ENCODE data around the gene RABEP2. TPM values are rescaled to one million over a fixed set of nuclear protein-coding genes. Genes with fewer than 3 reads are reported as not detected.

RABEP2 gene
- total RNA-seq, 1 donor from 2014 or later = 23.3 TPM

- peaks cover 5% of the 10 kb centered on the region for H3K27me3 Mint-ChIP-seq
- no peak for DNase-seq (ENCODE audit: extremely low spot score, unreplicated experiment)
- H3K9me3 Mint-ChIP-seq = no peaks in the 10 kb centered on the region
- no peak overlapping the region for H3K4me3 Mint-ChIP-seq
- peaks cover 10% of the 10 kb centered on the region for H3K4me1 Mint-ChIP-seq (ENCODE audit: unreplicated experiment)
- no peak for TF ChIP-seq CTCF (conservative IDR thresholded peaks at IDR 0.05)
- H3K27ac Mint-ChIP-seq = no peak overlapping the region
- H3K36me3 Mint-ChIP-seq = no peaks in the 10 kb centered on the region
Observed at GRCh38 chr16:28876019-28876659, 48.9 kb downstream of the RABEP2 start.

GRCh38 chr16:28875134-28876018 lies 49.7 kb downstream of the RABEP2 start:
- H3K4me1 Mint-ChIP-seq (ENCODE audit: unreplicated experiment) = peaks cover 4% of the 10 kb centered on the region
- TF ChIP-seq CTCF (conservative IDR thresholded peaks at IDR 0.05) = no peak
- no peaks in the 10 kb centered on the region for H3K9me3 Mint-ChIP-seq
- no peak for DNase-seq (ENCODE audit: extremely low spot score, unreplicated experiment)
- H3K27ac Mint-ChIP-seq = no peak overlapping the region
- no peaks in the 10 kb centered on the region for H3K27me3 Mint-ChIP-seq
- H3K4me3 Mint-ChIP-seq = no peak overlapping the region
- peaks cover under 1% of the 10 kb centered on the region for H3K36me3 Mint-ChIP-seq

GRCh38 chr16:28874406-28874805 lies 50.6 kb downstream of the RABEP2 start:
- H3K4me1 Mint-ChIP-seq (ENCODE audit: unreplicated experiment) = peaks cover 4% of the 10 kb centered on the region
- no peaks in the 10 kb centered on the region for H3K9me3 Mint-ChIP-seq
- no peak overlapping the region for H3K27ac Mint-ChIP-seq
- peaks cover 4% of the 10 kb centered on the region for H3K36me3 Mint-ChIP-seq
- no peak for DNase-seq (ENCODE audit: extremely low spot score, unreplicated experiment)
- no peak for TF ChIP-seq CTCF (conservative IDR thresholded peaks at IDR 0.05)
- no peak overlapping the region for H3K4me3 Mint-ChIP-seq
- no peaks in the 10 kb centered on the region for H3K27me3 Mint-ChIP-seq

- DNase-seq (ENCODE audit: extremely low spot score, unreplicated experiment) = no peak
- Mint-ChIP-seq H3K27ac (no peak overlapping the region), H3K36me3 (peaks cover 4% of the 10 kb centered on the region), H3K4me1 (ENCODE audit: unreplicated experiment) (peaks cover 4% of the 10 kb centered on the region), H3K9me3 (no peaks in the 10 kb centered on the region), H3K4me3 (no peak overlapping the region), H3K27me3 (no peaks in the 10 kb centered on the region)
- TF ChIP-seq CTCF (conservative IDR thresholded peaks at IDR 0.05) = peak; percentile 74
Observed at GRCh38 chr16:28873543-28874201, 51.4 kb downstream of the RABEP2 start.

- Mint-ChIP-seq H3K9me3 (no peaks in the 10 kb centered on the region), H3K4me1 (ENCODE audit: unreplicated experiment) (peaks cover 4% of the 10 kb centered on the region), H3K27me3 (no peaks in the 10 kb centered on the region), H3K36me3 (peaks cover 4% of the 10 kb centered on the region), H3K27ac (no peak overlapping the region), H3K4me3 (no peak overlapping the region)
- no peak for DNase-seq (ENCODE audit: extremely low spot score, unreplicated experiment)
- TF ChIP-seq CTCF (conservative IDR thresholded peaks at IDR 0.05) = no peak
Observed at GRCh38 chr16:28872952-28873351, 52.1 kb downstream of the RABEP2 start.

All from type B pancreatic cell (in vitro differentiated cells).